DMS 273 (cell line): Measurements from ENCODE around the gene ZNF500.

ENCODE experiments used
- DNase-seq: peaks from one replicate; lab custom pipeline; 2025; ENCODE audit not compliant: unreplicated experiment; lab: John Stamatoyannopoulos, UW

ZNF500 gene

DNA sequence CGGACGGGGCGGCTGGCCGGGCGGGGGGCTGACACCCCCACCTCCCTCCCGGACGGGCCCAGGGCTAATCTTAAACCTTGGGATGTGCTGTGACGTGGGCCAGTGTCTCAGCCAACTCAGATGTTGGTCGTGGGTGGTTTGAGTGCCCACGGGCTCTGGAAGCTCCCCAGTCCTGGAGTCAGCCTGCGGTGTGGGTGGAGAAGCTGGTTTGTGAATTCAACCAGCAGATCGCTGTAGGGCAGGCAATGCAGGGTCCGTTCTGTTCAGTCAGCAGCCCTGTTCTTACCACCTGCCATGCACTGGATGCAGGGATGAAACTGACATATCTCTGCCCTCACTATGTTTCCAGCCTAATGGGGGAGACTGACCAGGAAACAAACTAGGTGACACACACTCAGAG, 8.0 kb upstream of the ZNF500 start:
- DNase-seq, result no peak

DNA sequence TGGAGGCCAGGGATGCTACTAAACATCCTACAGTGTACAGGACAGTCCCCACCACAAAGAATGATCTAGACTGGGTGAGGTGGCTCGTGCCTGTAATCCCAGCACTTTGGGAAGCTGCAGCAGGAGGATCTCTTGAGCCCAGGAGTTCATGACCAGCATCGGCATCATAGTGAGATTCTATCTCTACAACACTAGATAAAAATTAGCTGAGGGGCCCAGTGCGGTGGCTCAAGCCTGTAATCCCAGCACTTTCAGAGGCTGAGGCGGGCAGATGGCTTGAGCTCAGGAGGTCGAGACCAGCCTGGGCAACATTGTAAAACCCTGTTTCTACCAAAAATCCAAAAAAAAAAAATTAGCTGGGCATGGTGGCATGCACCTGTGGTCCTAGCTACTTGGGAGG, 5.4 kb upstream of the ZNF500 start:
- DNase-seq, result no peak

DNA sequence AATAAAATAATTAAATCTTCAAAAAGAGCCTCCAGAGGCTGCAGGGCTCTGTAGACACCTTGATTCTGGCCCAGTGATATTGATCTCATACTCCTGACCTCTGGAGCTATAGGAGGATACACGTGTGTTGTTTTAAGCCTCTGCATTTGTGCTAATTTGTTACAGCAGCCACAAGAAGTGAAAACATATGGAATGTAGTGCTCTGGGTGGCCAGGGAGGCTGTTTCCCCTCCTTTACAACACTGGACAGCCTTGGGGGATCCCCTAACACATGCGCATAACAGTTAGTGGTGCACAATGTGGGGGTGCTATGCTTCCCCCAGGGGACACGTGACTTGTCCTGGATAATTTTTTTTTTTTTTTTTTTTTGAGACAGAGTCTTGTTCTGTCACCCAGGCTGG, 4.7 kb upstream of the ZNF500 start:
- DNase-seq, result no peak

- no peak for DNase-seq
Observed at GRCh38 chr16:4769306-4769638, 2.3 kb upstream of the ZNF500 start.

DNA sequence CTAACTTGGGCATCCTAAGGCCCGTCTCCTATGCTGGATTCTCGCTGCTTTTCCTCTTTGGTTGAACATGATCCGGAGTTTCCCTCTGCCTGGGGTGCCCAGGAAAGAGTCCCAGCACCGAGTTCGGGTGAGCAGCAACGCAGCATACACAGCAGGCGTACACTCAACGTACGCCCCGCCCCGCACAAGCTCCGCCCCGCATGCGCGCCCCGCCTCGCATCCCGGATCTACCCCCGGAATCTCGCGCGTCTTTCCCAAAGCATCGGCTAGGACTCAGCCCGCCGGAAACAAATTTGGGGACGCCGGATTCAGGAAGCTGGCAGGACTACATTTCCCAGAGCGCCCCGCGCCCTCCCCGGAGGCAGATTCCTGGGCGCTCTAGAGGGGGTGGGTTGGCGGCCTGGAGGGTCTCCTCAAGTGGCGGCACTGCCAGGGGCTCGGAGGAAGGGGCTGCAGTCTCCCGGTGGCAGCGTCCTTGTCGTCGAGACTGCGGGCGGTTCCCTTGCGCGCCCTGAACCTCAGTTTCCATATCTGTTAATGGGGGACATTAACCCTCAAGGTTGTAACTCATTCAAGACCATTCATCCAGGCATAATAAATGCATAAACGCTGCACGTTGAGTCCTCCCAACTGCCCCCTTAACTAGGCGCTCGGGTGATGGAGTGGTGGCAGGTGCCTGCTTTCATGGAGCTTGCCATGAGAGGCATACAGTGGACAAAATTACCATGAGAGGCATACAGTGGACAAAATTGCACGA, 1.8 kb upstream of the ZNF500 start:
- peak; percentile 99 for DNase-seq

GRCh38 chr16:4767872-4768548, 1.0 kb upstream of the ZNF500 start:
- DNase-seq, result peak; percentile 64

DNA sequence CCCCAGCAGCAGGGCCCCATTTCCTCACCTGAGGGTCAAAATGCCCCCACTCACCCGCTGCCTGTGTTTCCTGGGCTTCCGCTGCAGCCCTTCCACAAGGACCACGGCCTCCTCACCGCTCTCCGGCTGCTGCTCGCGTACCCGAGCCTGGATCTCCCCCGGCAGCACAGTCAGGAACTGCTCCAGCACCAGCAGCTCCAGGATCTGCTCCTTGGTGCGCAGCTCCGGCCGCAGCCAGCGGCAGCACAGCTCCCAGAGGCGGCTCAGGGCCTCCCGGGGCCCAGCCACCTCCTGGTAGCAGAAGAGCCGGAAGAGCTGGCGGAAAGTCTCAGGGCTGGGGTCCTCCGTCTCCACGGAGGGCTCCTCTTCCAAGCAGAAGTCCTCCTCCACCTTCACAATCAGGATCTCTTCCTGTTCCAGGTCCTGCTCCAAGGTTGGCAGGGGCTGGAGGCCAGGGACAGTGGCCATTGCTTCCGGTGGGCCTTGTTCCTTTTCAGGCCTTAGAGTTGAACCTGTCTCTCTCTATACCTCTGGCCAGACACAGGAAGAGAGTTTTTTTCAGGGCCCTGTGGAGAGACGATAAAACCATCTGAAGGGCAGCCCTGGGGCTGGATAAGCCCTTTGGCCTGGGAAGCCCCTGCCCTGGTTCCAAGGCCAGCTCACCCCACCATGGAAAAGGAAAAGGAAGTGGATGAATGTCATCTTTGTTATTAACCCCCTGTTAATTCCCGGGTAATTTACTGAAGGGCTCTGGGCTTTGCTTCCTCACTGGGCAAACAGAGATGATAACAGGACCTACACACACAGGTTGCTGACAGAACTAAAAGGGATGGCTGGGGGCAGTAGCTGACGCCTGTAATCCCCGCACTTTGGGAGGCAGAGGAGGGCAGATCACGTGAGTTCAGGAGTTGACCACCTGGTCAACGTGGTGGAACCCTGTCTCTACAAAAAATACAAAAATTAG, 1.2 kb downstream of the ZNF500 start:
- DNase-seq, result no peak

DNA sequence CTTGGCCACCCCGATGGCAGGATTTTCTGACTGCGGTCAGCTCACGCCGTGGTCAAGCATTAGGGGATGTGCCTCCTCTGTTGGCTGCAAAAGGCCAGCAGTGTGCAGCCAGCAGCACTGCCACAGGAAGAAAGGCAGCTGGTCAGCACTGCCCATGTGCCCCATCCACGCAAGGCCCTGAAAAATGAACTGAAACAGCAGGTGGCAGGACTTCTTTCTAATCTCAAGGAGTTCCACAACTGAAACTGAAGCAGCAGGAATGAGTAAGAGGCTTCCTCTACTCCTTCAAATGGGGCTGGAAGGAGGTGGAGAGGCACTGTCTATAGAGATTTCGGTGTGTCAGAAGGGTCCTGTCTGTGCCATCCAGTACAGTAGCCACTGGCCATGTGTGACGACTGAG, 3.2 kb downstream of the ZNF500 start:
- DNase-seq, result no peak

DNA sequence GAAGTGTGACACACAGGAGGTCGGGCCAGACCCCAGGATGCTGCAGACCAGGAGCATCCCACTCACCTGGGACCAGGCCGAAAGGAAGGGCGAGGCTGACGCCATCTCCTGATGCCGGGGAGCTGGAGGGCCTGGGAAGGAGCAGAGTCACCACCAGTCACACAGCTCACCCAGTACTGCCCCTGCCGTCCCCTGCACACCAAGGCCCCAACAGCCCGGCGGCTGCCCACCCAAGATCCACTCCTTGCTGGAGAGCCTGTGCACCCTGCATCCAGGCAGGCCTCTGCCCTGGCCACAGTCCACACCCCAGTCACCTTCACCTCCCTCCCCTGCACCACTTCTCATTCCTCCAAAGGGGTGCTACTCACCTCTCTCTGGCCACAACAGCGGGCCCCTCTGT, 4.8 kb downstream of the ZNF500 start:
- no peak for DNase-seq

- DNase-seq, result no peak
Observed at GRCh38 chr16:4760221-4760910, 6.6 kb downstream of the ZNF500 start.

GRCh38 chr16:4755687-4756086, 11.3 kb downstream of the ZNF500 start:
- no peak for DNase-seq

DNA sequence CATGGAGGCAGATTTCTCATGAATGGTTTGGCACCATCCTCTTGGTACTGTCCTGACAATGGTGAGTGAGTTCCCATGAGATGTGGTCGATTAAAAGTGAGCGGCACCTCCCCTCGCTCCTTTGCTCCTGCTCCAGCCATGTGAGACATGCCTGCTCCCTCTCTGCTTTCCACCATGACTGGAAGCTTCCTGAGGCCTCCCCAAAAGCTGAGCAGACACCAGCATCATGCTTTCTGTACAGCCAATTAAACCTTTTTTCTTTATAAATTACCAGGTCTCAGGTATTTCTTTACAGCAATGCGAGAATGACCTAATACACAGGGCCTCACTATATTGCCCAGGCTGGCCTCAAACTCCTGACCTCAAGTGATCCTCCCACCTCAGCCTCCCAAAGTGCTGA, 12.1 kb downstream of the ZNF500 start:
- no peak for DNase-seq

- DNase-seq, result no peak
Observed at GRCh38 chr16:4753227-4753626, 13.7 kb downstream of the ZNF500 start.

DNA sequence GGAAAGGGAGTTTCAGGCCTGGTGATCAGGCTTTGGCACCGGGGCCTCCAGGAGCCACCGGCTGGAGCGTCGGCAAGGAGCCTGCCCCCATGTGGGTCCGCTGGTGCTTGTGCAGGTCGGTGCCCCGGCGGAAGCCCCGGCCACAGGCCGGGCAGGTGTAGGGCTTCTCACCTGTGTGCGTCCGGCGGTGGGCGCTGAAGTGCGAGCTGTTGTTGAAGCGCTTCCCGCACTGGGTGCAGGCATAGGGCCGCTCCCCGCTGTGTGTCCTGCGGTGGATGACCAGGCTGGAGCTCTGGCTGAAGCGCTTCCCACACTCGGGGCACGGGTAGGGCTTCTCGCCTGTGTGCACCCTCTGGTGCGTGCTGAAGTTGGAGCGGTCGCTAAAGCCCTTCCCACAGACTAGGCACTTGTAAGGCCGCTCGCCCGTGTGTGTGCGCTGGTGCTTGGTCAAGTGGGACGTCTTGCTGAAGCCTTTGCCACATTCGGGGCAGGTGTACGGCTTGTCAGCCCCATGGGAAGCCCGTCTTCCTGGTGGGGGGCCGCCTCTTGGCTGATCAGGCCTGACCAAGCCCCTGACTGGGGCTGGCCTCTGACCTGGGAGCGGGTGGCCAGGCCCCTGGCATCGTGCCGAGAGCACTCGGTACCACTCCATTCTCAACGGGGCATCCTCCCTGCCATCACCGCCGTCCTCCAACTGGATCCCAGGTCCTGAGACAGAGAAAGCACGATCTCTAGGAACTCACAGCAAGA, 14.4 kb downstream of the ZNF500 start:
- no peak for DNase-seq

DNA sequence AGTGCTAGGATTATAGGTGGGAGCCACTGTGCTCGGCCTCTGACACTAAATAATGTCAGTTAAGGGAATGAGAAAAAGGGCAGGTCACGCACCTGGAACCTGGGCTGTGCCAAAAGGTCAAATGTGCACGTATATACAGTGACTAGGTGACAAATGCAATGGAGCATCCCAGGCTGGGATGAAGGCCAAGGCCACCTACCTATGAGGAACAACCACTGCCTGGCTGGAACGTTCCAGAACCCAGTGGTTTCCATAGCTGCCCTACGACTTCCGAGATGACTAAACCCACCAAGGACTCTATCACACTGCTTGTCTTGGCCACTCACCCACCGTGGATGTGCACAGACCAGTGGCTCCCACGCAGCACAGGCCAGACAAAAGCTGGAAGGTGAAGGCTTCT, 16.1 kb downstream of the ZNF500 start:
- DNase-seq, result no peak

DNA sequence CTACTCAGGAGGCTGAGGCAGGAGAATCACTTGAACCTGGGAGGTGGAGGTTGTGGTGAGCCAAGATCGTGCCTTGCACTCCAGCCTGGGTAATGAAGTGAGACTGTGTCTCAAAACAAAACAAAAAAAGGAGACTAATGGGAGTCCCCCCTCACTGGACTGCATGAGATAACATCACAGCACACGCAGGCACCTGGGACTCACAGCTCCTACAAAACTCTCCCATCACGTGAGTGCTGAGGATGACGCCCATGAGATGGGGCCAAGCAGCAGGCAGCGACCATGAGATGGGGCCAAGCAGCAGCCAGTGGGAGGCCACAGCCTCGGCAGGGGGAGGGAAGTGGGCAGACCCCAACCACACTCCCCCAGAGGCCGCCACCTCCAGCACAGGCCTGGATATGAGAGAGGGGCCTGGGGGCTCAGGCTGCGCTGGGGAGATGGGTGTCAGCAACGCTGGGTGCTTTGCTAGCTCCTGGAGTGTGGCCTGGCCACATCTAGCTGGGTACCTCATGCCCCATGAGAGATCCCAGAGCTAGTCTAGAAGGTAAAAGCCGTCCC, 17.2 kb downstream of the ZNF500 start:
- no peak for DNase-seq

GRCh38 chr16:4748682-4749411, 18.1 kb downstream of the ZNF500 start:
- no peak for DNase-seq

- DNase-seq, result no peak
Observed at GRCh38 chr16:4747906-4748681, 18.9 kb downstream of the ZNF500 start.
